ENCODE results near the gene OR10V1. TPM values are rescaled to one million over a fixed set of nuclear protein-coding genes. Genes with fewer than 3 reads are reported as not detected.
"Not testable (repeated sequence)": the region's sequence is repeated elsewhere in the genome, so short reads cannot be mapped to it uniquely, and the experiment has no call there.

Gene OR10V1
- total and polyA plus RNA-seq, 9 of the 15 experiments (the other 6 are each of a cell fraction or from before 2014, with no cell fraction given), result not detected

GRCh38 chr11:59681260-59681725, 32.4 kb downstream of the OR10V1 start:
- POLR2A ChIA-PET; H3K4me3 ChIP-seq; H3K9ac ChIP-seq (ENCODE audit: insufficient read depth in 1 of 2, low read depth in 2 of 2, low read length in 2 of 2); BruUV-seq (replicated peaks); H3K9me3 ChIP-seq (replicated peaks; ENCODE audit: control insufficient read depth, insufficient read depth, low read depth, low read length); H3K79me2 ChIP-seq (ENCODE audit: control insufficient read depth, insufficient read depth, low read length); H3K27me3 ChIP-seq (ENCODE audit: control insufficient read depth in 2 of 2, insufficient read depth in 2 of 2, low read length in 2 of 2); H4K20me1 ChIP-seq (replicated peaks; ENCODE audit: control insufficient read depth, insufficient read depth, low read length); H3K36me3 ChIP-seq (ENCODE audit: control insufficient read depth, insufficient read depth, low read length); H3K9me1 ChIP-seq (ENCODE audit: control insufficient read depth, insufficient read depth, low read length); H3K4me2 ChIP-seq (ENCODE audit: insufficient read depth, low read length); H2AFZ ChIP-seq (ENCODE audit: low read depth, low read length): not testable (repeated sequence)
- peak in 1 of 4 experiments; percentile 77 for DNase-seq (ENCODE audit: extremely low read depth in 1 of 4, low spot score in 3 of 4)
- FAIRE-seq, result peak; percentile 71
- in situ Hi-C loops (cut with MboI) (loop anchor here (25.0 kb wide), 1 partner anchor 494 kb away; no protein-coding TSS in a partner anchor), intact Hi-C loops (cut with micrococcal nuclease) (loop anchor here (2.0 kb wide), 6 partner anchors 74 to 510 kb away; partner anchors contain the start of gene STX3)
- WGBS (ENCODE audit: insufficient coverage, low coverage, missing lambda C conversion rate), result 0% methylated on average over 5 of the region's 7 CpGs
- ATAC-seq, result peak; percentile 69
- peaks cover 11 to 15% of the 10 kb centered on the region in 2 experiments; a peak in 4 of 5 replicates for H3K4me1 ChIP-seq (replicated peaks in 1 of 2; ENCODE audit: control insufficient read depth in 2 of 2, insufficient read depth in 2 of 2, low read length in 2 of 2)
- CTCF ChIA-PET (ENCODE audit: low intra/inter-chr PET ratio), result interaction anchor here (0.6 to 1.4 kb wide), 3 partner anchors 144 to 510 kb away, joined by 5 to 11 read pairs (median 6); partner anchors contain the start of gene DTX4
- peak overlapping the region; percentile 8; the same call in 1 of the 3 replicates for H3K27ac ChIP-seq (ENCODE audit: extremely low read depth, low read depth, low read length)
- peak; percentile 82 for TF ChIP-seq SMARCA4 (IDR thresholded peaks at IDR 0.05)
- peak; percentile 59; the same call in 1 of the 2 replicates for TF ChIP-seq PHB2 (IDR thresholded peaks at IDR 0.05; ENCODE audit: low read depth)
- 0 out of 4 replicates have a peak, but pooled peaks of 1 of the 2 experiments have one; percentile 17 for TF ChIP-seq TBL1XR1 (IDR thresholded peaks at IDR 0.05; ENCODE audit: low read length in 2 of 2)
- TF ChIP-seq TAL1 (IDR thresholded peaks at IDR 0.05), result peak; percentile 91
- TF ChIP-seq NCOR1 (IDR thresholded peaks at IDR 0.05), result peak; percentile 90
- TF ChIP-seq MTA2 (IDR thresholded peaks at IDR 0.05; ENCODE audit: low read depth), result peak; percentile 86
- TF ChIP-seq SPI1 (IDR thresholded peaks at IDR 0.05; ENCODE audit: borderline replicate concordance, low read depth, low read length), result peak; percentile 85
- 0 out of 2 replicates have a peak, but pooled peaks have one; percentile 64 for TF ChIP-seq LCOR (CRISPR knock-in tag; IDR thresholded peaks at IDR 0.05)
- TF ChIP-seq PRDM10 (IDR thresholded peaks at IDR 0.05; ENCODE audit: partially characterized antibody), result peak; percentile 15
- TF ChIP-seq RAD51 (IDR thresholded peaks at IDR 0.05; ENCODE audit: borderline replicate concordance, low read depth), result 0 out of 2 replicates have a peak, but pooled peaks have one; percentile 21
- peak; percentile 72 for TF ChIP-seq POLR2AphosphoS5 (IDR thresholded peaks at IDR 0.05; ENCODE audit: control insufficient read depth, insufficient read depth, low read depth, low read length)
- TF ChIP-seq NCOA2 (IDR thresholded peaks at IDR 0.05; ENCODE audit: partially characterized antibody in 2 of 2), result peak in 1 of 2 experiments; percentile 53
- TF ChIP-seq ARID1B (IDR thresholded peaks at IDR 0.05), result peak; percentile 93
- TF ChIP-seq CHAMP1 (IDR thresholded peaks at IDR 0.05), result peak; percentile 76; the same call in 1 of the 2 replicates
- 0 out of 2 replicates have a peak, but pooled peaks have one; percentile 71 for TF ChIP-seq TARDBP (IDR thresholded peaks at IDR 0.05)
- TF ChIP-seq ADNP (tag; IDR thresholded peaks at IDR 0.05), result peak; percentile 19; the same call in 1 of the 2 replicates
- peak; percentile 88 for TF ChIP-seq SMAD4 (CRISPR knock-in tag; conservative IDR thresholded peaks at IDR 0.05)
- TF ChIP-seq PML (IDR thresholded peaks at IDR 0.05; ENCODE audit: low read length), result peak; percentile 75; the same call in 1 of the 2 replicates
- TF ChIP-seq CBFA2T3 (IDR thresholded peaks at IDR 0.05), result peak; percentile 96
